Stomach (tissue), 9 donors: ENCODE data around the gene TMEM38A. TPM values are rescaled to one million over a fixed set of nuclear protein-coding genes. Genes with fewer than 3 reads are reported as not detected.

Source experiments
- DNase-seq, 2 donors: peaks; one replicate each; pipeline versions ENCODE4 v3.0.0 to v3.0.0-alpha.2; 2013 to 2019
- H3K27ac ChIP-seq, 5 donors: fragments of 200-600 bp in 4 of 5; sonication (generic) in 4 of 5; one replicate each; pipeline ENCODE4 v1.5.1; 2013 to 2019; ENCODE audit warnings: mild to moderate bottlenecking in 1 of 5, moderate library complexity in 1 of 5
- H3K27me3 ChIP-seq, 3 donors: fragments of 200-600 bp; sonication (generic); one replicate each; pipeline ENCODE4 v1.5.1; 2017 to 2019; ENCODE audit warnings: mixed run types in 1 of 3
- H3K36me3 ChIP-seq, 4 donors: fragments of 200-600 bp; sonication (generic); 1 replicate in 3 of 4; 2 replicates in 1 of 4; pipeline ENCODE4 v1.5.1; 2016 to 2019
- H3K4me1 ChIP-seq, 4 donors: fragments of 200-600 bp; sonication (generic); one replicate each; pipeline ENCODE4 v1.5.1; 2016 to 2019
- H3K4me3 ChIP-seq, 4 donors: fragments of 200-600 bp; sonication (generic) in 3 of 4; one replicate each; pipeline ENCODE4 v1.5.1; 2016 to 2019; ENCODE audit warnings: mild to moderate bottlenecking in 1 of 4
- H3K9me3 ChIP-seq, 4 donors: fragments of 200-600 bp; sonication (generic); one replicate each; pipeline ENCODE4 v1.5.1; 2016 to 2019
- EP300 ChIP-seq: sonication (generic); formaldehyde crosslinking; IDR thresholded peaks from one replicate; pipeline ENCODE4 v1.6.1; 2017; ENCODE audit warnings: antibody characterized with exemption
- POLR2A ChIP-seq, 4 donors: fragments of 450-650 bp; IDR thresholded peaks; one replicate each; pipeline ENCODE4 v1.6.1; 2016; ENCODE audit warnings: antibody characterized with exemption in 4 of 4, control low read depth in 2 of 4, mild to moderate bottlenecking in 1 of 4, moderate library complexity in 1 of 4
- POLR2AphosphoS5 ChIP-seq, 3 donors: sonication (generic); formaldehyde crosslinking; IDR thresholded peaks; one replicate each; pipeline ENCODE4 v1.6.1; 2016; ENCODE audit warnings: antibody characterized with exemption in 3 of 3
- WGBS, 5 donors: extraction: QIAGEN DNeasy Blood & Tissue Kit in 3 of 5; methylation state at CpG; one replicate each; pipeline versions ENCODE4 v1.1.5 to v1.1.7; 2013 to 2018; 5-methylcytosine and 5-hydroxymethylcytosine counted together
- intact Hi-C: fragments of 100-400 bp; cut with DNase I; formaldehyde crosslinking; loops from one replicate; pipeline ENCODE4 v1.15.1; 2023; ENCODE audit warnings: low total_unique reads
- polyA plus RNA-seq, 3 donors: library from polyadenylated mRNA; stranded (reverse); fragments of 200-250 nt; gene quantifications; one replicate each; pipeline ENCODE4 v1.2.3, GENCODE V29; 2013
- total RNA-seq, 5 donors: library from RNA; depleted of rRNA; stranded (reverse); fragments of >200 nt; gene quantifications; one replicate each; pipeline versions ENCODE4 v1.1.0 to v1.2.3, GENCODE V29; 2014 to 2016
- TF ChIP-seq, protein P1 (sequence below), 7 experiments: fragments of 450-650 bp in 4 of 7; fragments of 200-600 bp in 3 of 7; sonication (generic) in 3 of 7; IDR thresholded peaks; one replicate each; pipeline ENCODE4 v1.5.1; 2016 to 2019; ENCODE audit warnings: antibody characterized with exemption in 7 of 7, control low read depth in 2 of 7, mild to moderate bottlenecking in 1 of 7
- donor health status: healthy with polysubstance abuse.
- donor health status: Bipolar disorder and iron deficiency.
- donor health status: healthy.

TMEM38A gene
- total and polyA plus RNA-seq, 8 donors, result 0.58 to 69.4 (median 8.8) TPM

DNA sequence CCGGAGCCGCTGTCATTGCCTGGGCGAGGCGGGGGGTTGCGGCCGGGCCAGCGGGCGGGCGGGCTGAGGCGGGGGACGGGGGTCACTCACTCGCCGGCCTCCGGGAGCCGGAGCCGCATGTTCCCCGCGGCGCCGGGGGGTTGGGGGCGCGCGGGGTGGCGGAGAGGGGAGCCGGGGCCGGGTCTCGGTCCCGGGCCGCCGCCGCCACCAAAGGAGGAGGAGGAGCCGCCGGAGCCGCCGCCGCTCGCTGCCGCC lies 33.1 kb upstream of the TMEM38A start:
- peaks cover 3 to 47% (median 40%) of the 10 kb centered on the region in 4 donors for H3K36me3 ChIP-seq
- 0% methylated on average over 7 to 38 of the region's 38 CpGs; no CpG with 5 or more reads in 1 of the 5 donors for WGBS, 5 donors
- peak overlapping the region; percentile 95 to 100 (median 96) for H3K4me3 ChIP-seq
- peaks cover 33 to 54% (median 44%) of the 10 kb centered on the region in 4 donors for H3K4me1 ChIP-seq
- DNase-seq, result no peak
- H3K27me3 ChIP-seq, result no peaks in the 10 kb centered on the region
- no peaks in the 10 kb centered on the region for H3K9me3 ChIP-seq
- TF ChIP-seq, protein P1, sequence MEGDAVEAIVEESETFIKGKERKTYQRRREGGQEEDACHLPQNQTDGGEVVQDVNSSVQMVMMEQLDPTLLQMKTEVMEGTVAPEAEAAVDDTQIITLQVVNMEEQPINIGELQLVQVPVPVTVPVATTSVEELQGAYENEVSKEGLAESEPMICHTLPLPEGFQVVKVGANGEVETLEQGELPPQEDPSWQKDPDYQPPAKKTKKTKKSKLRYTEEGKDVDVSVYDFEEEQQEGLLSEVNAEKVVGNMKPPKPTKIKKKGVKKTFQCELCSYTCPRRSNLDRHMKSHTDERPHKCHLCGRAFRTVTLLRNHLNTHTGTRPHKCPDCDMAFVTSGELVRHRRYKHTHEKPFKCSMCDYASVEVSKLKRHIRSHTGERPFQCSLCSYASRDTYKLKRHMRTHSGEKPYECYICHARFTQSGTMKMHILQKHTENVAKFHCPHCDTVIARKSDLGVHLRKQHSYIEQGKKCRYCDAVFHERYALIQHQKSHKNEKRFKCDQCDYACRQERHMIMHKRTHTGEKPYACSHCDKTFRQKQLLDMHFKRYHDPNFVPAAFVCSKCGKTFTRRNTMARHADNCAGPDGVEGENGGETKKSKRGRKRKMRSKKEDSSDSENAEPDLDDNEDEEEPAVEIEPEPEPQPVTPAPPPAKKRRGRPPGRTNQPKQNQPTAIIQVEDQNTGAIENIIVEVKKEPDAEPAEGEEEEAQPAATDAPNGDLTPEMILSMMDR (IDR thresholded peaks at IDR 0.05), result no peak
- TF ChIP-seq EP300 (no peak), POLR2AphosphoS5 (IDR thresholded peaks at IDR 0.05) (no peak), POLR2A (IDR thresholded peaks at IDR 0.05) (no peak)
- H3K27ac ChIP-seq, result peak overlapping the region; percentile 79 to 99 (median 98)
- intact Hi-C loops, result loop anchor here (5.0 kb wide), 1 partner anchor 56 kb away; the partner anchor contains the start of gene SLC35E1

DNA sequence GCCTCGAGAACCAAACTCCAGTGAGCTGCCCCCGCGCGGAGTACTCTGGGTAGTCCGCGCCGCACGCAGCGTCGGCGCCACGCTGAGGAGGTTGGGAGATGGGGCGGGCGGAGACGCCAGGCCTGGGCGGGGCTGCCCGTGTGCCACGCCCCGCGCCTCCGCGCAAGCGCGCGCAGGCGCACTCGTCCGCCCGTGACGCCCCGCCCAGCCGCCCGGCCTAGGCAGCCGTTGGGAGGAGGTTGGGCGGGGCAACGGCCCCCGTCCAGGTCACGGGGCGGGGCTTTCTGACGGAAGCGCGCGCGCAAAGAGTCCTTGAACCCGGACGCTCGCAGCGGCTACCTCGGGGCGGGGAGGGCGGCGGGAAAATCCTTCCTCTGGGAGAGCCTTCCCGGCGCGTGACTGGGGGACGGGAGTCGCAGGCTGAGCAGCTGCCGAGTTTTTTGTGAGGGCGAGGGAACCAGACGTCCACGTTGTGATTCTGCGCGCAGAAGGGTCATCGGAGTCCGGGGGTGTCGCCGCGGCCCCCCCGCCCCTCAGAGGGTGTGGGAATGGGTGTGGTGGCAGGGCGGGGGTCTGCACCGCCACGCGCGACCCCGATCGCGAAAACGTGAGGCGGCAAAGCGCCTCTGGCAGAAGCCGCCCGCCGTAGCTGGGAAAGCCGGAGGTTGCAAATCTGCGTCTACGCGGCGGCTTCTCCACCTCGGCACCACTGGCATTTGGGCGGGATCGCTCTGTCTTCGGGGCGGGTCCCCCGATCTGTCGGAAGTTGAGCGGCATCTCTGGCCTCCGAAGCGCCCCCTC lies 32.6 kb upstream of the TMEM38A start, which contains the start of gene MED26:
Gene MED26, minus strand, starts transcription at position 22 of the 801 bp plus-strand sequence. CDS start 261 bp downstream, outside the sequence.
- 0 to 1% (median 0%) methylated on average over 10 to 98 of the region's 98 CpGs for WGBS, 5 donors
- TF ChIP-seq, protein P1 (IDR thresholded peaks at IDR 0.05), result no peak
- TF ChIP-seq EP300 (no peak), POLR2A (IDR thresholded peaks at IDR 0.05) (no peak), POLR2AphosphoS5 (IDR thresholded peaks at IDR 0.05) (peak; percentile 88 to 95 (median 93))

DNA sequence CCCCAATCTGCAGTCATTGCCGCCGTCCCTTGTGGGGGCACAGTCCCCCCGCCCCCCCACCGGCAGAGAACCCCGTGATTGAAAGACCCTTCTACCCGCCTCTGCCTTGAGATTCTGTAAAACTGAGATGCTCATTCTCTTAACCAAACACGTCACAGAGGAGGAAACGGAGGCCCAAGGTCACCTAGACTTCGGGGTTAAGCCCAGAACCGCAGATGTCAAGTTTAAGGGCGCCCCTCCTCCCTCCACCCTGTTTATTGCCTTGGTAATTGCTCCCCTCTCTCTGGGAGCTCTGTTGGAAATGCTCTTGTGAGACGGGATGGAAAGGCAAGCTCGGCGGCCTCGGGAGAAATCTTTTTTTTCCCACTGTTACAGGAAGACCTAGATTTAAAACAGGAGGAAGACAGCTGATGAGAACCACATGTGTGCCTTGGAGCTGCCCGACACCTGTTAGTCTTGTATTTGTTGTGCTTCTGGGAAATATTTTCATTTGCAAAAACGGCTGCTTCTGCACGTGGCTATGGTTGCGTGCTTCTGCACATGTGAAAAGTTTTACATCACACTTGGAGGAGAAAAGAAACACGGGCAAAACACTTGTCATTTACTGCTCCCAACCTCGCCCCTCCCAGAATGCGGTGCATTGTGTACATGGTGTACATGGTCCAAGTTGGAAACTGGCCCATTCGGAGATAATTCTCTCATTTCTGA lies 31.8 kb upstream of the TMEM38A start:
- Histone ChIP-seq H3K4me1 (peaks cover 33 to 49% (median 43%) of the 10 kb centered on the region in 4 donors), H3K4me3 (peak overlapping the region; percentile 95 to 100 (median 96)), H3K9me3 (no peaks in the 10 kb centered on the region), H3K36me3 (peaks cover 5 to 53% (median 45%) of the 10 kb centered on the region in 4 donors), H3K27me3 (no peaks in the 10 kb centered on the region), H3K27ac (peak overlapping the region; percentile 93 to 99 (median 98))
- TF ChIP-seq POLR2AphosphoS5 (IDR thresholded peaks at IDR 0.05) (no peak), POLR2A (IDR thresholded peaks at IDR 0.05) (no peak), EP300 (no peak)
- TF ChIP-seq, protein P1 (IDR thresholded peaks at IDR 0.05), result no peak
- DNase-seq, result peak; percentile 48 to 72
- 3 to 4% (median 4%) methylated on average over 17 to 23 of the region's 23 CpGs for WGBS, 5 donors
- intact Hi-C loops, result loop anchor here (5.0 kb wide), 1 partner anchor 57 kb away; the partner anchor contains the start of gene SLC35E1

More for the DNA sequence above, 32.6 kb upstream of the TMEM38A start, which contains the start of gene MED26:
- Histone ChIP-seq H3K27ac (peak within 1 kb of the TSS; percentile 93 to 99 (median 98)), H3K4me1 (peaks cover 33 to 54% (median 44%) of the 10 kb centered on the region in 4 donors), H3K4me3 (peak within 1 kb of the TSS; percentile 95 to 100 (median 96)), H3K9me3 (no peaks in the 10 kb centered on the region), H3K36me3 (peaks cover 5 to 49% (median 44%) of the 10 kb centered on the region in 4 donors), H3K27me3 (no peaks in the 10 kb centered on the region)
- intact Hi-C loops, result loop anchor here (5.0 kb wide), 1 partner anchor 56 kb away; the partner anchor contains the start of gene SLC35E1
- peak; percentile 96 to 98 for DNase-seq

DNA sequence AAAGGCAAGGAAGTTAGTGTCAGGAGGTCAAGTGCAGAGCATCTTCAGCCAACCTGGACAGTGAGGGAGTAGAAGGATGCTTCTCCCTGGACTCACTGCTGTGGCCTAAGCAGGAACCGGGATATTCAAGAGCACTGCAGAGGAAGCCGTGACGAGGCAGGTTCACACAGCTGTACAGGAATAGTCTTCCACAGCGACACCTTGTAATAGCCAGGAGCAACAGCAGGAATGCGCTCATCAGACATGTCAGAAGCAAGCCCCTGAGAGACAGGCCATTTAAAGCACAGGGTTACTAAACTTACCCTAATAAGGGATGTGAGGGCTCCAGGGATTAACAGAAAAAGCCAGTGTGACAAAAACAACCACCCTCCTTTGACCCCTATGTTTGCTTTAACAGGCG lies 29.5 kb upstream of the TMEM38A start:
- Histone ChIP-seq H3K27me3 (no peaks in the 10 kb centered on the region), H3K4me1 (peaks cover 17 to 28% (median 25%) of the 10 kb centered on the region in 4 donors), H3K9me3 (no peaks in the 10 kb centered on the region), H3K36me3 (peaks cover 5 to 65% (median 59%) of the 10 kb centered on the region in 4 donors), H3K4me3 (no peak overlapping the region), H3K27ac (no peak overlapping the region)
- 82 to 87% (median 85%) methylated on average over 6 of the region's 6 CpGs for WGBS, 5 donors
- TF ChIP-seq POLR2AphosphoS5 (IDR thresholded peaks at IDR 0.05), result no peak
- no peak for TF ChIP-seq EP300
- no peak for TF ChIP-seq POLR2A (IDR thresholded peaks at IDR 0.05)
- TF ChIP-seq, protein P1 (IDR thresholded peaks at IDR 0.05), result no peak
- no peak for DNase-seq
- intact Hi-C loops, result no loop called here
